ENCODE data around the gene CTDSPL. TPM values are rescaled to one million over a fixed set of nuclear protein-coding genes. Genes with fewer than 3 reads are reported as not detected.

Gene CTDSPL
- total RNA-seq, 4 donors from 2014 or later: 78.9 to 130 (median 111) TPM

- peak overlapping the region; percentile 89 for H3K27ac ChIP-seq
- H3K4me3 ChIP-seq: peak overlapping the region; percentile 72
- no peaks in the 10 kb centered on the region for H3K27me3 ChIP-seq
- 50% methylated on average over 6 of the region's 6 CpGs for WGBS
- H3K36me3 ChIP-seq: no peaks in the 10 kb centered on the region
- no peak for DNase-seq (ENCODE audit: low spot score in 2 of 2)
- TF ChIP-seq POLR2A (IDR thresholded peaks at IDR 0.05) (no peak), CTCF (IDR thresholded peaks at IDR 0.05) (no peak), EP300 (IDR thresholded peaks at IDR 0.05) (no peak), POLR2AphosphoS5 (IDR thresholded peaks at IDR 0.05) (no peak)
- no peaks in the 10 kb centered on the region for H3K9me3 ChIP-seq
- H3K4me1 ChIP-seq: peaks cover 74% of the 10 kb centered on the region
Measured at GRCh38 chr3:37859908-37860199, 1.8 kb upstream of the CTDSPL start.

- Histone ChIP-seq H3K9me3 (no peaks in the 10 kb centered on the region), H3K27ac (peak overlapping the region; percentile 89), H3K36me3 (no peaks in the 10 kb centered on the region), H3K27me3 (no peaks in the 10 kb centered on the region), H3K4me3 (peak overlapping the region; percentile 72), H3K4me1 (peaks cover 60% of the 10 kb centered on the region)
- DNase-seq (ENCODE audit: low spot score in 2 of 2): no peak
- TF ChIP-seq POLR2AphosphoS5 (IDR thresholded peaks at IDR 0.05): no peak
- no peak for TF ChIP-seq EP300 (IDR thresholded peaks at IDR 0.05)
- TF ChIP-seq CTCF (IDR thresholded peaks at IDR 0.05): no peak
- TF ChIP-seq POLR2A (IDR thresholded peaks at IDR 0.05): no peak
- 3% methylated on average over 33 of the region's 38 CpGs for WGBS
Measured at GRCh38 chr3:37862219-37862902, 681 bp downstream of the CTDSPL start.

GRCh38 chr3:37862903-37863815 lies 1.5 kb downstream of the CTDSPL start:
- Histone ChIP-seq H3K9me3 (no peaks in the 10 kb centered on the region), H3K27me3 (no peaks in the 10 kb centered on the region), H3K27ac (peak overlapping the region; percentile 89), H3K4me1 (peaks cover 57% of the 10 kb centered on the region), H3K36me3 (no peaks in the 10 kb centered on the region), H3K4me3 (peak overlapping the region; percentile 72)
- WGBS: 14% methylated on average over 13 of the region's 13 CpGs
- no peak for TF ChIP-seq POLR2A (IDR thresholded peaks at IDR 0.05)
- TF ChIP-seq EP300 (IDR thresholded peaks at IDR 0.05): no peak
- no peak for DNase-seq (ENCODE audit: low spot score in 2 of 2)

GRCh38 chr3:37863949-37864822 lies 2.5 kb downstream of the CTDSPL start:
- WGBS: 35% methylated on average over 5 of the region's 5 CpGs
- Histone ChIP-seq H3K9me3 (no peaks in the 10 kb centered on the region), H3K27me3 (no peaks in the 10 kb centered on the region), H3K4me3 (peak overlapping the region; percentile 72), H3K27ac (peak overlapping the region; percentile 89), H3K4me1 (peaks cover 55% of the 10 kb centered on the region), H3K36me3 (no peaks in the 10 kb centered on the region)
- no peak for DNase-seq (ENCODE audit: low spot score in 2 of 2)
- TF ChIP-seq CTCF (IDR thresholded peaks at IDR 0.05) (no peak), POLR2A (IDR thresholded peaks at IDR 0.05) (no peak), EP300 (IDR thresholded peaks at IDR 0.05) (no peak), POLR2AphosphoS5 (IDR thresholded peaks at IDR 0.05) (no peak)

- H3K4me1 ChIP-seq: peaks cover 48% of the 10 kb centered on the region
- H3K36me3 ChIP-seq: no peaks in the 10 kb centered on the region
- no peak overlapping the region for H3K4me3 ChIP-seq
- 18% methylated on average over 1 of the region's 1 CpG for WGBS
- TF ChIP-seq EP300 (IDR thresholded peaks at IDR 0.05) (no peak), POLR2AphosphoS5 (IDR thresholded peaks at IDR 0.05) (no peak), POLR2A (IDR thresholded peaks at IDR 0.05) (no peak), CTCF (IDR thresholded peaks at IDR 0.05) (no peak)
- no peaks in the 10 kb centered on the region for H3K9me3 ChIP-seq
- H3K27me3 ChIP-seq: no peaks in the 10 kb centered on the region
- H3K27ac ChIP-seq: no peak overlapping the region
- DNase-seq (ENCODE audit: low spot score in 2 of 2): no peak
Measured at GRCh38 chr3:37864904-37865303, 3.2 kb downstream of the CTDSPL start.

Measured in suprapubic skin (tissue), 4 donors.